ENCODE data around the gene GPR62. TPM values are rescaled to one million over a fixed set of nuclear protein-coding genes. Genes with fewer than 3 reads are reported as not detected.
A peak's percentile ranks its signal among the peaks of the same experiment; 100 is the strongest.

The GPR62 gene
- total and polyA plus RNA-seq, 9 donors: 0.15 to 0.83 (median 0.30) TPM

- H3K27me3 ChIP-seq: no peaks in the 10 kb centered on the region
- WGBS, 3 donors: 79 to 83% (median 82%) methylated on average over 18 of the region's 18 CpGs
- DNase-seq: peak in 1 of 5 donors; percentile 17
- no peaks in the 10 kb centered on the region for H3K36me3 ChIP-seq
- H3K4me1 ChIP-seq (ENCODE audit: insufficient read depth): peaks cover 14% of the 10 kb centered on the region
- no peak overlapping the region for H3K27ac ChIP-seq
- no peaks in the 10 kb centered on the region for H3K9me3 ChIP-seq
- TF ChIP-seq POLR2A (IDR thresholded peaks at IDR 0.05) (no peak), CTCF (IDR thresholded peaks at IDR 0.05) (no peak), EP300 (IDR thresholded peaks at IDR 0.05) (no peak)
- H3K4me3 ChIP-seq: no peak overlapping the region
- intact Hi-C loops (cut with DNase I): loop anchor here in 1 of 4 donors (10.0 kb wide), 1 partner anchor 1330 kb away; the partner anchor contains the start of genes CISH and MAPKAPK3
Measured at GRCh38 chr3:51945031-51945840, 9.9 kb upstream of the GPR62 start.

- Histone ChIP-seq H3K9me3 (no peaks in the 10 kb centered on the region), H3K4me1 (ENCODE audit: insufficient read depth) (peaks cover 10% of the 10 kb centered on the region), H3K4me3 (no peak overlapping the region), H3K36me3 (no peaks in the 10 kb centered on the region), H3K27ac (no peak overlapping the region), H3K27me3 (no peaks in the 10 kb centered on the region)
- TF ChIP-seq POLR2A (IDR thresholded peaks at IDR 0.05): no peak
- TF ChIP-seq CTCF (IDR thresholded peaks at IDR 0.05): no peak
- no peak for TF ChIP-seq EP300 (IDR thresholded peaks at IDR 0.05)
- 89 to 95% (median 93%) methylated on average over 14 of the region's 14 CpGs for WGBS, 3 donors
- DNase-seq: peak in 1 of 5 donors; percentile 12
- intact Hi-C loops (cut with DNase I): loop anchor here in 1 of 4 donors (10.0 kb wide), 1 partner anchor 1331 kb away; the partner anchor contains the start of genes CISH and MAPKAPK3
Measured at GRCh38 chr3:51945926-51946705, 9.1 kb upstream of the GPR62 start.

- no peaks in the 10 kb centered on the region for H3K27me3 ChIP-seq
- H3K4me3 ChIP-seq: no peak overlapping the region
- DNase-seq: peak in 1 of 5 donors; percentile 23
- H3K36me3 ChIP-seq: no peaks in the 10 kb centered on the region
- H3K9me3 ChIP-seq: no peaks in the 10 kb centered on the region
- intact Hi-C loops (cut with DNase I): loop anchor here in 1 of 4 donors (10.0 kb wide), 1 partner anchor 1332 kb away; the partner anchor contains the start of genes CISH and MAPKAPK3
- H3K27ac ChIP-seq: no peak overlapping the region
- TF ChIP-seq CTCF (IDR thresholded peaks at IDR 0.05) (no peak), POLR2A (IDR thresholded peaks at IDR 0.05) (no peak), EP300 (IDR thresholded peaks at IDR 0.05) (no peak)
- 64 to 75% (median 65%) methylated on average over 4 of the region's 4 CpGs for WGBS, 3 donors
- peaks cover 10% of the 10 kb centered on the region for H3K4me1 ChIP-seq (ENCODE audit: insufficient read depth)
Measured at GRCh38 chr3:51946796-51947195, 8.4 kb upstream of the GPR62 start.

- H3K36me3 ChIP-seq: no peaks in the 10 kb centered on the region
- H3K4me3 ChIP-seq: no peak overlapping the region
- DNase-seq: peak in 1 of 5 donors; percentile 25
- H3K9me3 ChIP-seq: no peaks in the 10 kb centered on the region
- no peak for TF ChIP-seq CTCF (IDR thresholded peaks at IDR 0.05)
- TF ChIP-seq POLR2A (IDR thresholded peaks at IDR 0.05): no peak
- no peak for TF ChIP-seq EP300 (IDR thresholded peaks at IDR 0.05)
- no peak overlapping the region for H3K27ac ChIP-seq
- intact Hi-C loops (cut with DNase I): loop anchor here in 1 of 4 donors (10.0 kb wide), 1 partner anchor 1333 kb away; the partner anchor contains the start of genes CISH and MAPKAPK3
- H3K27me3 ChIP-seq: no peaks in the 10 kb centered on the region
- WGBS, 3 donors: 68 to 72% (median 71%) methylated on average over 13 of the region's 13 CpGs
- peaks cover 9% of the 10 kb centered on the region for H3K4me1 ChIP-seq (ENCODE audit: insufficient read depth)
Measured at GRCh38 chr3:51947215-51947900, 7.8 kb upstream of the GPR62 start.
